HPDE6-E6E7 (cell line): Measurements from ENCODE around the gene KRTAP10-8.
"Not testable (repeated sequence)": the region's sequence is repeated elsewhere in the genome, so short reads cannot be mapped to it uniquely, and the experiment has no call there.

ENCODE experiments used
- DNase-seq: peaks from one replicate; pipeline ENCODE4 v3.0.0; 2011; ENCODE audit warnings: missing footprints; ENCODE audit errors: extremely low spot score

KRTAP10-8 gene

DNA sequence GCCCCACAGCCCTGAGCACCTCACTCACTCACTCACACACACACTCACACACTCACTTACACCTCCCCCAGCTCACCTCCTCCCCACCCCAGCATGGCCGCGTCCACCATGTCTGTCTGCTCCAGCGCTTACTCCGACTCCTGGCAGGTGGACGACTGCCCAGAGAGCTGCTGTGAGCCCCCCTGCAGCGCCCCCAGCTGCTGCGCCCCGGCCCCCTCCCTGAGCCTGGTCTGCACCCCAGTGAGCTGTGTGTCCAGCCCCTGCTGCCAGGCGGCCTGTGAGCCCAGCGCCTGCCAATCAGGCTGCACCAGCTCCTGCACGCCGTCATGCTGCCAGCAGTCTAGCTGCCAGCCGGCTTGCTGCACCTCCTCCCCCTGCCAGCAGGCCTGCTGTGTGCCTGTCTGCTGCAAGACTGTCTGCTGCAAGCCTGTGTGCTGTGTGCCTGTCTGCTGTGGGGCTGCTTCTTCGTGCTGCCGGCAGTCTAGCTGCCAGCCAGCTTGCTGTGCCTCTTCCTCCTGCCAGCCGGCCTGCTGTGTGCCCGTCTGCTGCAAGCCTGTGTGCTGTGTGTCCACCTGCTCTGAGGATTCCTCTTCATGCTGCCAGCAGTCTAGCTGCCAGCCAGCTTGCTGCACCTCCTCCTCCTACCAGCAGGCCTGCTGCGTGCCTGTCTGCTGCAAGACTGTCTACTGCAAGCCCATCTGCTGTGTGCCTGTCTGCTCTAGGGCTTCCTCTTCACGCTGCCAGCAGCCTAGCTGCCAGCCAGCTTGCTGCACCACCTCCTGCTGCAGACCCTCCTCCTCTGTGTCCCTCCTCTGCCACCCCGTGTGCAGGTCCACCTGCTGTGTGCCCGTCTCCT, 34.7 kb downstream of the KRTAP10-8 start, which contains the start of gene KRTAP10-11:
Gene KRTAP10-11, plus strand, starts transcription at position 49 of the 856 bp plus-strand sequence. Its CDS starts 45 bp downstream, at position 94.
- not testable (repeated sequence) for DNase-seq

DNA sequence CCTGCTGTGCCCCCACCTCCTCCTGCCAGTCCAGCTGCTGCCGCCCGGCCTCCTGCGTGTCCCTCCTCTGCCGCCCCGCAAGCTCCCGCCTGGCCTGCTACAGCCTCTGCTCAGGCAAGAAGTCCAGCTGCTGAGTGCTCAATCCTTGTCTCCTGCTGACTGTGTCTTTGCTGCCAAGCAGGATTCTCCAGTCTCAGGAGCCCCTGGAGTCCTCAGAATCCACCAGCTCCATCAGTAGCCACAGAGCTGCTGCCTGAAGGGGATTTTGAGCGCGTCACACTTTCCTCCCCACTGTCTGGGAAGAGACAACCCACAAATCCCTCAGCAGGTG, 35.3 kb downstream of the KRTAP10-8 start:
- DNase-seq: no peak

DNA sequence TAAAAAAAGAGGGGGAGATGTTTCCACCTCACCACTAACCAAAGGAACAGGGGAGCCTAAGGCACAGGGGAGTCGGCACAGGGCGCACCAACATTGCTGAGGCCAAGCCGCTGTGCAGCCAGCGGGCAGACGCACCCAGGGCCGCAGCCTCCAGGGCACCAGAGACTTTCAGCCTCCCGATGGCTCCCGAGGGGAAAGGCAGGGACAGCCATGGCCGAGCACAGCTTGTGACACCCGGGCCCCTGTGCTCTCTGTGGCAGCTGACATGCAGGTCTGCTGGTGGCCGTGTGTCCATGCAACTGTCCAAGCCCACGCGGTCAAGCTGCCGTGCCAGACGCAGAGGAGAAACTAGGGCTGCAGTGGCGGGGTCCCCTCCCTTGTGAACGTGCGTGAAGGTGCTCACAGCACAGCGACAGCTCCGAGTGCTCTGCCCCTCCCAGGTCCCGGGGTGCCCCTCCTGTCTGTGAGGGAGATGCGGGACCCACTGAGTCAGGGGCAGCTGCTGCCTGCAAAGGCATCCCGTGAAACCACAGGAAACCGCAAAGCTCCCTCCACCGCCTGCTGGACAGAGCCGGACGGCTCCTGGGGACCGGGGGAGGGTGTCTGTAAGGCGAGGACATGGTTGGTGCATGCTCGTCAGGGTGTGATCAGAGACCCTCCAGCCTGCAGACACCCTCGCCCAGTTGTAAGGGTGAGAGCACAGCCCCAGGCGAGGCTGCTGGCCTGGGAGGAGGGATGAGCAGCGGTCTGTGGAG, 36.9 kb downstream of the KRTAP10-8 start:
- no peak for DNase-seq

DNA sequence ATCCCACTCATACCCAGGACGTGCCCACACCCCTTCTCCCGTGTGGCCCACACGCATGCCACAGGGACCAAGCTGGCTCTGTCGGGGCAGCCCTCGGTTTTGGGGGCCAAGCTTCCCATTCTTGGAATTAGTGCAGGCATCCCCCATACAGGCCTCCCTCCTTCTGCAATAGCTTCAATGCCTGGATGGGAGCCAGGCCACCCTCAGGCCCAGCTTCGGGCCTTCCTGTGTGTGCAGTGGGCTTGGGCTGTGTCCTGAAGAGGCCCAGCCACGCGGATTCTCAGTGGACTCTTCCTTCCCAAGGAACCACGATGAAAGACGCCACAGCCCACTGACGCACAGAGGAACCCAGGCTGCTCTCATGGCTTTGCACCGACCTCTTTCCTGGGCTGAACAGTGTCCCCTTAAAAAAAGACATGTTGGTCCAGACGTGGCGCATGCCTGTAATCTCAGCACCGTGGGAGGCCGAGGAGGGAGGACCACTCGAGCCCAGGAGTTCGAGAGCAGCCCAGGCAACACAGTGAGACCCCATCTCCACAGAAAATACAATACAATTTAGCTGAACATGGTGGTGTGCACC, 37.7 kb downstream of the KRTAP10-8 start:
- DNase-seq: no peak

DNA sequence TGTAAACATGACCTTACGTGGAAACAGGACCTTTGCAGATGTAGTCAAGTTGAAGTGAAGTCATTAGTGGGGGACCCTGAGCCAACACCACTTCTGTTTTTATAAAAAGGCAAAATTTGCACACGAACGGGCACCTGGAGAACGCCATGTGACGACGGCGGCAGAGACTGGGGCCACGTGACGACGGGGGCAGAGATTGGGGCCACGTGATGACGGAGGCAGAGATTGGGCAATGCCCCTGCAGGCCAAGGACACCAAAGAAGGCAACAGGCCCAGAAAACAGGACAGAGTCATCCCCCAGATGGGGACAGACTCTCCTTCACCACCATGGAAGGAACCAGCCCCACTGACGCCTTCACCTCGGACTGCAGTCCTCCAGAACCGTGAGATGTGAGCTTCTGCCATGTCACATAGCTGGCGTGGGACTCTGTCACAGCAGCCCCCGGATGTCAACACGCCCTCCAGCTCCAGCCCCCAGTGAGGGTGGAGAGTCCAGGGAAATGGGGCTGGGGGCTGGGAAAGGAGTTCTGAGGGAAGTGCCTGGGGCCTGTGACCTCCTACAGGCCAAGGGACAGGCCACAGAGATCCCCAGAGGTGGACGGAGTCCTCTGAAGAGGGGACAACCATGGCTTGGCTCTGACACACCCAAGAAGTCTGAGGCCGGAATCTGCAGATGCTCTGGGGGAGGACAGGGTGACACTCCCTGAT, 38.5 kb downstream of the KRTAP10-8 start:
- no peak for DNase-seq

DNA sequence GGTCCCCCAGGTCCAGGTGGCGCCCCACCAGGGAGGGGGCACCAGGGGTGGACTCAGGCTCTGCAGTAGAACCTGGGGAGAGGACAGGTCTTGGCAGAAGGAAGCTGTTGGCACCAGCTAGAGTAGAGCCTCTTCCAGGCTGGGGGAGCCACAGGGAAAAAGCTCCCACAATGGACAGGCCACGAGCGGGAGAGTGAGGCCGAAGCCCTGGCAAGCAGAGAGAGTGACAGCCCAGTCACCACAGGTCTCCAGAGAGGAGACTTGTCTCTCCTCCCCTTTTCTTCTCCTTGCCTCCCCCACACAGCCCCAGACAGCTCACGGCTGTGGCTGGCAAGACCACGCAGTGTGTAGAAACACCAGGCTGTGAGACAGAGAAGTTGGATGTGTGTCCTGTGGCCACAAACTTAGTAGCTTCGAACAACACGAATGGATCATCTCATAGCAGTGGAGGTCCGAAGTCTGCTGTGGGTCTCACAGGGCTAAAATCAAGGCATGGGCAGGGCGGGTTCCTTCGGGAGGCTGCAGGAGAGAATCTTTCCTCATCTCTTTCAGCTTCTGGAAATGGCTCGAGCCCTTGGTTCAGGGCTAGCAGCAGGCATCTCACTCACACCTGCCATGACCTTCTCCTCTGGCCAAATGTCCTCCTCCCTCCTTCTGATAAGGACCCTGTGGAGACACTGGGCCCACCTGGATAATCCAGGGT, 39.2 kb downstream of the KRTAP10-8 start:
- no peak for DNase-seq

DNA sequence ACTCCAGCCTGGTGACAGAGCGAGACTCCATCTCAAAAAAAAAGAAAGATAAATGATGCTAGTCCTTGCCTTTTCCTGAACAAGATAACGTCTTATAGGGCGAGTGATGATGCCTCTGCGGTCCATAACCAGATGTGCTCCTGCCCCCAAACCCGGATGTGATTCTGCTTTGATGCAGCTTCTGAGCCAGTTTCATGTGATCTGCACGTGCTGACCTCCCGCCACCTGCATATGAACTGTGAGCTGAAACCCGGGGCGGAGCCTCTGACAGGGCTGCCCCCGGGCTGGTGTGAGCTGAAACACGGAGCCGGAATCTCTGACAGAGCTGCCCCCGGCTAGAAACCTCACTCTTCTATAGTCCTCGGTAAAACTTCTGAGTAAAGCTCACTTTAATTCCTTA, 41.2 kb downstream of the KRTAP10-8 start:
- no peak for DNase-seq

DNA sequence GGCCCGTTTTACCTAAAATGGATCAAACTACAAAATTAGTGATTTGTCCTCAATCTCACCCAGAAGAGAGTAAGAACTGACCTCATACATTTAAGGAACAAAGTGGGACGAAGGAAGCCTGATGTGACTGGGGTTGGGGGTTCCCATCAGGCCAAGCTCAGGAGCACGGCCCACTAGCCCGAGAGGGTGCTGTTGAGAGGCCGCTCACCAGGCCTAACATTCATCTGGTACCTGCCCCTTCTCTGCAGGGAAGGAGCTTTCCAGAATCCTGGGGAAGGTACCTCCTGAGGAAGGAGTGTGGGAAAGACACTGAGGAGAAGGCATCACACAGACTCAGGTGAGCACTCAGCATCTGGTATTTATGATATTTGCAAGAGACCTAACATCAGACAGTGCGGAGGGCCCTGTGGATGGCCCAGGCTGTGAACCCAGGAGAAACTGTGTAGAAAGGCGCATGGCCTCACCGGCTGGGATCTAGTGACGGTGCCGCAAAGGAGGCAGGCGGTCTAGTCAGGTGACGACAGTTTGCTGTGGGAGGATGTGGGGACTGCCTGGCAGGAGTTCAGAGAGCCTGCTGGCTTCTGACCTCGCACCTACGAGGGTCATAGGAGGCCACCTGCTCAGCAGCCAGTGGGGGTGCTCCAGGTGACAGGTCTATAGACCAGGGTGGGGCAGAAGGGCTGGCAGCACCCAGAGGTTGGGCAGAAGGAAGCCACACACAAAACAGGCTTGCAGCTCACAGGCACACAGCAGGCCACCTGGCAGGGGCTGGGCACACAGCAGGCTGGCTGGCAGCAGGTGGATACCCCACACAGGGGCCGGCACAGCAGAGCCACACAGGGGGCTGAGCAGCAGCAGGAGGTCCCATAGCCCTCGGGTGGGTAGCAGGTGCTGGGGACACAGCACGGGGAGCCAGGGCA, 42.0 kb downstream of the KRTAP10-8 start:
- DNase-seq: no peak

DNA sequence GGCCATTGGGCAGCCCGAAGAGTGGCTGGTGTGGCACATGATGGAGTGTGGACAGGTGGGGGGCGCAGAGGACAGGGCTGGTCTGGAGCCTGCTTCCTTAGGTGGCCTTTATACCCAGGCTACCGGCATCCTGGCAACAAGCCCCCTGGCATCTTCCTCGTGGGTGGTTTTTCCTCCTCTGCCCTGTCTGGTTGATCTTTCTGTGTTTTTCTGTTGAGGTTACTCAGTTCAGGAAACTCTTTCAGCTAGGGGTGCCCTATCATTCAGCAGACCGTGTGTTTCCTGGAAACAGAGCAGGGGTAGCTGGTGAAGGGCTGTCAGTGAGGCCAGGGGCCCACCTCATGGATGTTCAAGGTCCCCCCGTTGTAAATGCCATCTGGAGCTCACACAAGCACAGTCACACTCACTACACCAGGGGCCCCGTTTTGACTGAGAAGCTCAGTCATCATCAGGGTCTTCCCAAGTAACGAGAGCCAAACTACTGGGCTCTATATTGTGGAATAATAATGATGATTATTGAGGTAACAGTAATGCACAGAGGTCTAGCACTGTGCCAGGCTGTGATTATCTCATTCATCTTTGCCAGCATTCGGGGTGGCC, 42.8 kb downstream of the KRTAP10-8 start, which contains the start of gene KRTAP12-4:
Gene KRTAP12-4, minus strand, starts transcription at position 84 of the 600 bp plus-strand sequence. Its CDS starts 45 bp downstream, at position 39.
- no peak for DNase-seq

DNA sequence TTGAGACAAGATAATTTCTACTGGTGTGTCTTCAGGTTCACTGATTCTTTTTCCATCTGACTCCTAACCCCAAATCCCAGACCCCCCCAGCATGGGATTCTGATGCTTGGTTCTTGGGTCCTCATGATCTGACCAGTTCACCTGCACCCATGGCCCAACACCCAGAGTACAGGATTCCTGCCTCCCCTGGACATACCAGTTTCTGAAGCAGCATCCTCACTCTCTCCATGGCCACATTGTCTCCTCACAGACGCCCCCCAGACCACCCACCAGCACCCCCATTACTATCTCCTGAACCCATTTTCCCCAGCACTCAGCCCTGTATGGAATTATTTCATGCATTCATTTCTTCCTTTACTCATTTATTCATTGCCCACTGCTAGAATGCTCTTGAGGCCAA, 45.0 kb downstream of the KRTAP10-8 start:
- no peak for DNase-seq

DNA sequence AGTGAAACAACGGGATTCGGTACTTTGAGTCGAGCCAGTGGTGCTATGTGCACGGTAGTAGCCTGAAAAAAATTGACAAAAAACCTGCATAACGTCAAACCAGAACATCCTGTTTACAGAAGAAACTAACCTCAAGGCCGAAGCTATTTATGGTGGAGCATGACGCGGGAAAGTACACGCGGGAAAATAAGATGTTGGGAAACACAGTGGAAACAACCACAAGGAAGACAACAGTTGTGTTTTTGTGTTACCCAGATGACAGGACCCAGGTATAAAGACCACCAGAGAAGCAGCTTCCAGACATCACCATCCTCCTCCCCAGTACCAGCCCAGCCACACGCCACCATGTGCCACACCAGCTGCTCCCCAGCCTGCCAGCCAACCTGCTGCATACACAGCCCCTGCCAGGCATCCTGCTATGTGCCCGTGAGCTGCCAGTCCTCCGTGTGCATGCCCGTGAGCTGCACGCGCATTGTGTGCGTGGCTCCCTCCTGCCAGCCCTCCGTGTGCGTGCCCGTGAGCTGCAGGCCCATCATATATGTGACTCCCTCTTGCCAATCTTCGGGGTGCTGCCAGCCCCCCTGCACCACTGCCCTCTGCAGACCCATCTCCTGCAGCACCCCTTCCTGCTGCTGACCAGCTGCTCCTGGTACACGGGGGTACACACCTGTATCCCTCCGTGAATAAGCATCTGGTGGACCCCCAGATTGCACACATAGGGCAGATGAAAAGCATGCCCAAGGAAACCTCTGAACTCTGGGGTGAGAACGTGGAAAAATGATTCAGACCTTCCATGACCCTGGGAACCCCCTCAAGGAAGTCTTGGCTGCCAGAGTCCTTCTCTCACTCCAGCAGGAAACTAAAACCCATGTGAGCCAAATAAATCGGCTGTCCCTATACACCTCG, 46.0 kb downstream of the KRTAP10-8 start, which contains the start of gene KRTAP12-3:
Gene KRTAP12-3, plus strand, starts transcription at position 298 of the 906 bp plus-strand sequence. Its CDS starts 48 bp downstream, at position 346.
- no peak for DNase-seq

DNA sequence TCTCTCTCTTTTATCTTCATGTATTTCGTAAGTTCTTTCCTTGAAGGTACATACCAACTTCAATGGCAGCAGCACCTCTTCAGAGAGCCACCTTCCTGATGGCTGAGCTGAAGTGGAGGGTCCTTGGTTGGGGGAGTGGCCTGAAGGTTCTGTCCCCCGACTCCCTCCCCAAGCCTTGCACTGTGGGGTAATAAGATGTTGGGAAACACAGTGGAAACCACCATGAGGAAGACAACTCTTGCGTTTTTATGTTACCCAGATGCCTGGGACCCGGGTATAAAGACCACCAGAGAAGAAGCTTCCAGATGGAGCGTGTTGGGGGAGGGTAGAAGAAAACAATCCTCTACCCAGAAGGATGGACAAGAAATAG, 46.6 kb downstream of the KRTAP10-8 start:
- DNase-seq: no peak

DNA sequence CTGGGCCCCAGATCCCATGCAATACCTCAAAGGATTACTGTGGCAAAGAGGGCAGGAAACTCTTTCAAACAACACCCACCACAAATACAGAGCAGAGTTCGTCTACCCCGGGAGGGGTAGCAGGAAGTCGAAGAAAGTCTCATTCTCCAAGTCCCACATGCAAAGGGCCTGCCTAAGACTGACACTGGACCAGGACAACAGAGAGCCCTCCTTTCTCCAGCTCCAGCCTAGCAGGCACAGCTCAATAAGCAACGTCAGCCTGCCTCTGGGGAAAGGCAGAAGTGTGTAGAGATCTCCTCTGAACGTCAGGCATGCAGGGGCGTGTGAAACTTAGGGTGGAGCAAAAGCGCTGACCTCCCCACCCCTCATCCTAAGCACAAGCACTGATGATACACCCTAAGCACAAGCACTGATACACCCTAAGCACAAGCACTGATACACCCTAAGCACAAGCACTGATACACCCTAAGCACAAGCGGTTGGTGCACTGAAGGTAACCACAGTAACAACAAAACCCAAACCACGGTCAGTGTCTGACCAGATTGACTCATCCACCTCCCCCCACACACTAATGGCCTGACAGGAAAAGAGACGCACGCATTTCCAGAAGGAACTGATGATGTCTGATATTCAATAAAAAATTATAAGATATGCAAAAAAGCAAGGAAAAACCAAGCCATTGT, 47.2 kb downstream of the KRTAP10-8 start:
- no peak for DNase-seq

DNA sequence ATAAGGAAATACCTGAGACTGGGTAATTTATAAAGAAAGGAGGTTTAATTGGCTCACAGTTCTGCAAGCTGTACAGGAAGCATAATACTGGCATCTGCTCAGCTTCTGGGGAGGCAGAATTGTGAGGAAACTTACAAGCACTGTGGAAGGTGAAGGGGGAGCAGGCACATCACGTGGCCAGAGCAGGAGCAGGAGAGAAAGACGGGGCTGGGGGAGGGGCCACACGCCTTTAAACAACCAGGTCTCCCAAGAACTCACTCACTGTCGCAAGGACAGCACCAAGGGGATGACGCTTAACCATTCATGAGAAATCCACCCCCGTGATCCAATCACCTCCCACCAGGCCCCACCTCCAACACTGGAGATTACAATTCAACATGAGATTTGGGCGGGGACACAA, 49.7 kb downstream of the KRTAP10-8 start:
- DNase-seq: not testable (repeated sequence)
